GM21447 (cell line): Measurements from ENCODE around the gene CLEC4G.

Experiments
- ATAC-seq: cut with Tn5 transposase; IDR thresholded peaks from one replicate; pipeline ENCODE4 v1.9.1; 2021; ENCODE audit not compliant: unreplicated experiment

Gene CLEC4G

GRCh38 chr19:7699003-7699402, 32.9 kb downstream of the CLEC4G start:
- no peak for ATAC-seq

GRCh38 chr19:7698583-7698982, 33.3 kb downstream of the CLEC4G start:
- no peak for ATAC-seq

GRCh38 chr19:7697721-7698287, 34.1 kb downstream of the CLEC4G start:
- ATAC-seq: no peak

GRCh38 chr19:7694499-7694898, 37.4 kb downstream of the CLEC4G start:
- no peak for ATAC-seq

GRCh38 chr19:7692417-7693088, 39.4 kb downstream of the CLEC4G start:
- ATAC-seq: no peak

GRCh38 chr19:7691497-7691896, 40.4 kb downstream of the CLEC4G start:
- ATAC-seq: no peak

GRCh38 chr19:7690779-7691258, 41.1 kb downstream of the CLEC4G start:
- no peak for ATAC-seq

GRCh38 chr19:7689165-7689564, 42.7 kb downstream of the CLEC4G start:
- ATAC-seq: no peak

GRCh38 chr19:7687177-7687576, 44.7 kb downstream of the CLEC4G start:
- ATAC-seq: no peak

GRCh38 chr19:7685546-7686445, 46.1 kb downstream of the CLEC4G start:
- ATAC-seq: no peak

GRCh38 chr19:7682175-7682855, 49.6 kb downstream of the CLEC4G start:
- ATAC-seq: no peak

- ATAC-seq: no peak
Measured at GRCh38 chr19:7681340-7682174, 50.4 kb downstream of the CLEC4G start.

GRCh38 chr19:7680606-7681339, 51.1 kb downstream of the CLEC4G start, which contains the start of gene TRAPPC5:
TSS of gene TRAPPC5 (plus strand) at chr19:7680833. CDS start at chr19:7682254, 1,421 bp downstream.
- no peak for ATAC-seq

- ATAC-seq: no peak
Measured at GRCh38 chr19:7679771-7680605, 51.9 kb downstream of the CLEC4G start.

- ATAC-seq: no peak
Measured at GRCh38 chr19:7678971-7679751, 52.7 kb downstream of the CLEC4G start.
